ENCODE results near the gene PRSS56.

- TF ChIP-seq POLR2A (IDR thresholded peaks at IDR 0.05) (no peak), CTCF (IDR thresholded peaks at IDR 0.05) (no peak), POLR2AphosphoS5 (IDR thresholded peaks at IDR 0.05) (no peak)
These were observed 35.4 kb upstream of the PRSS56 start for GRCh38 chr2:232484628-232485347.
